MCF 10A (cell line): Measurements from ENCODE around the gene GABARAPL2. TPM values are rescaled to one million over a fixed set of nuclear protein-coding genes. Genes with fewer than 3 reads are reported as not detected.

Experiments used
- BruUV-seq: library from RNA; stranded (reverse); fragments of 400-500 nt; replicated peaks from 2 replicates; lab custom pipeline; 2021; lab: Mats Ljungman, UMichigan
- CTCF ChIA-PET: fragments of 300-600 bp; sonication (Branson Sonifier 250); formaldehyde crosslinking; extraction: SDS; loops from one replicate; lab custom pipeline; 2021; ENCODE audit warnings: antibody characterized with exemption, inconsistent platforms; lab: Yijun Ruan, JAX
- POLR2A ChIA-PET: fragments of 300-600, 350-650 bp; sonication (Branson Sonifier 250); formaldehyde crosslinking; extraction: SDS; loops from one replicate; lab custom pipeline; 2020; ENCODE audit warnings: antibody characterized with exemption, inconsistent platforms; lab: Yijun Ruan, JAX
- DNase-seq: peaks from one replicate; pipeline ENCODE4 v3.0.0-alpha.2; 2018; ENCODE audit not compliant: unreplicated experiment
- H3K27ac Mint-ChIP-seq: one replicate; pipeline ENCODE4 v1.8.0; 2022; ENCODE audit warnings: mild to moderate bottlenecking, low read depth, mixed read lengths; ENCODE audit not compliant: unreplicated experiment
- H3K27me3 Mint-ChIP-seq: one replicate; pipeline ENCODE4 v1.8.0; 2022; ENCODE audit warnings: mixed read lengths; ENCODE audit not compliant: insufficient read depth, unreplicated experiment
- H3K36me3 Mint-ChIP-seq: one replicate; pipeline ENCODE4 v1.8.0; 2022; ENCODE audit warnings: mild to moderate bottlenecking, moderate library complexity, mixed read lengths; ENCODE audit not compliant: insufficient read depth, unreplicated experiment
- H3K4me1 Mint-ChIP-seq: one replicate; pipeline ENCODE4 v1.8.0; 2022; ENCODE audit warnings: mixed read lengths; ENCODE audit not compliant: insufficient read depth, unreplicated experiment
- H3K4me3 Mint-ChIP-seq: one replicate; pipeline ENCODE4 v1.8.0; 2022; ENCODE audit warnings: mild to moderate bottlenecking, moderate library complexity, mixed read lengths; ENCODE audit not compliant: unreplicated experiment
- H3K9me3 Mint-ChIP-seq: one replicate; pipeline ENCODE4 v1.8.0; 2022; ENCODE audit warnings: mixed read lengths; ENCODE audit not compliant: unreplicated experiment
- CTCF ChIP-seq: fragments of 200-600 bp; IDR thresholded peaks from one replicate; pipeline ENCODE4 v1.8.0; 2022; ENCODE audit warnings: antibody characterized with exemption, mild to moderate bottlenecking; ENCODE audit not compliant: unreplicated experiment
- intact Hi-C: fragments of 100-400 bp; cut with micrococcal nuclease; formaldehyde crosslinking; loops from 2 replicates; pipeline ENCODE4 v1.14.1; 2022
- total RNA-seq: library from RNA; stranded (reverse); gene quantifications from 2 replicates; pipeline ENCODE4 v1.2.3, GENCODE V29; 2022

Gene GABARAPL2
- total RNA-seq, 1 experiment from 2014 or later, result 61.5 TPM

- H3K4me3 Mint-ChIP-seq, result no peak overlapping the region
- no peak overlapping the region for H3K27ac Mint-ChIP-seq
- H3K27me3 Mint-ChIP-seq, result no peaks in the 10 kb centered on the region
- peaks cover 9% of the 10 kb centered on the region for H3K4me1 Mint-ChIP-seq
- no TSS peak for BruUV-seq
- ChIA-PET POLR2A (interaction anchor here (1.1 kb wide), 1 partner anchor 9 kb away, joined by 7 read pairs; no protein-coding TSS in a partner anchor), CTCF (interaction anchor here (0.9 kb wide), 1 partner anchor 25 kb away, joined by 3 read pairs; no protein-coding TSS in a partner anchor)
- DNase-seq, result no peak
- no peak for TF ChIP-seq CTCF
- peaks cover 8% of the 10 kb centered on the region for H3K9me3 Mint-ChIP-seq
- intact Hi-C loops, result no loop called here
- peaks cover 20% of the 10 kb centered on the region for H3K36me3 Mint-ChIP-seq
Measured at GRCh38 chr16:75593308-75593707, 27.1 kb downstream of the GABARAPL2 start.

GRCh38 chr16:75593825-75594820, 27.9 kb downstream of the GABARAPL2 start:
- intact Hi-C loops, result no loop called here
- POLR2A ChIA-PET, result interaction anchor here (0.5 to 1.1 kb wide), 2 partner anchors 10 to 1332 kb away, joined by 3 to 7 read pairs; no protein-coding TSS in a partner anchor
- CTCF ChIA-PET, result interaction anchor here (0.9 kb wide), 1 partner anchor 24 kb away, joined by 3 read pairs; no protein-coding TSS in a partner anchor
- H3K4me3 Mint-ChIP-seq, result no peak overlapping the region
- H3K27ac Mint-ChIP-seq, result peak overlapping the region; percentile 75
- no peak for TF ChIP-seq CTCF
- peaks cover 8% of the 10 kb centered on the region for H3K9me3 Mint-ChIP-seq
- DNase-seq, result peak; percentile 74
- H3K27me3 Mint-ChIP-seq, result no peaks in the 10 kb centered on the region
- no TSS peak for BruUV-seq
- peaks cover 21% of the 10 kb centered on the region for H3K36me3 Mint-ChIP-seq
- H3K4me1 Mint-ChIP-seq, result peaks cover 9% of the 10 kb centered on the region

- H3K4me1 Mint-ChIP-seq, result peaks cover 1% of the 10 kb centered on the region
- H3K9me3 Mint-ChIP-seq, result peaks cover 15% of the 10 kb centered on the region
- no peak for TF ChIP-seq CTCF
- H3K4me3 Mint-ChIP-seq, result no peak overlapping the region
- ChIA-PET POLR2A (interaction anchor here (0.6 to 1.2 kb wide), 6 partner anchors 10 to 1300 kb away, joined by 3 read pairs; partner anchors contain the start of gene ADAT1), CTCF (interaction anchor here (1.0 to 1.7 kb wide), 3 partner anchors 83 to 164 kb away, joined by 3 to 5 read pairs (median 5); no protein-coding TSS in a partner anchor)
- H3K27me3 Mint-ChIP-seq, result no peaks in the 10 kb centered on the region
- intact Hi-C loops, result no loop called here
- TSS peak; percentile 14 for BruUV-seq
- H3K36me3 Mint-ChIP-seq, result peaks cover 69% of the 10 kb centered on the region
- H3K27ac Mint-ChIP-seq, result no peak overlapping the region
- no peak for DNase-seq
Measured at GRCh38 chr16:75599452-75600277, 33.5 kb downstream of the GABARAPL2 start.
